ENCODE results near the gene GAB2.
"Not testable (repeated sequence)": the region's sequence is repeated elsewhere in the genome, so short reads cannot be mapped to it uniquely, and the experiment has no call there.

The GAB2 gene

DNA sequence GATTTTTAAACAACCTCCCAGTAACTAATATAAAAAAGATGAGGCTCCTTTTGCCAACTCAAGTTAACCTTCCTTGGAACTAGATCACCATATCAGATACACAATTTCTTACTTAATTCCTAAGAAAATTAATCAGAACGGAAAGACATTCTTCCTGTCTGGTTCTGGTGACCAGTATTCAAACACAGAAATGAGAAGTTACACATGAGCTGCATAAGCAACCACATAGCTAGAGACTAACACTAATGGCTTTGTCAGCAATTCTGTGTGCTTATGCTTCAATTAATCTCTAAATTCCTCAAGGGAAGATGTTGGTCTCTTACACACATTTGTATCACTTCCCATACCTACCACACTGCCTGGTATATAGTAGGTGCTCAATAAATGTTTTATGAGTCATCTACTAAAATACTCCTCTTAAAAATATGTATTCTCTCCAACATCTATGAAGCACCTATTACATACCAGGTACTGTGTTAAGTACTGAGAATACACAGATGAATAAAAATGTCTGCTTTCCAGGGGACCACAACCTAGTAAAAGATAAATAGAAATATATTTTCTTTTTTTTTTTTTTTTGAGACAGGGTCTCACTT is 54.5 kb downstream of the GAB2 start:
- DNase-seq: no peak

DNA sequence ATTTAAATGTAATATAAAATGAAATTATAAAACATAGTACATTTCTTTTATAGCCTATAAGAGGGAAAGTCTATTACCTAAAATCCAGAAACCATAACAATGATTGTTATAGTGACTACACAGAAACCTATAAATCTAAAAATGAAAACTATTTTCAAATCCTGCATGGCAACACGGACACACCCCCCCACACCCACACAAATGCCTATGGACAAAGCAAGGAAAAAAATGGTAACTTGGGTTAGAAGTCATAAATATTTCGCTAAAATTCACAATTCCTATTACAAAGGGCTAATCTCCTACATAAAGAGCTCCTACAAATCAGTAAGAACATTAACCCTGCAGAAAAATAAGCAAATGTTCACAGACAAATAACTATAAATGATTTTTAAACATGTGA is 56.4 kb downstream of the GAB2 start:
- no peak for DNase-seq

DNA sequence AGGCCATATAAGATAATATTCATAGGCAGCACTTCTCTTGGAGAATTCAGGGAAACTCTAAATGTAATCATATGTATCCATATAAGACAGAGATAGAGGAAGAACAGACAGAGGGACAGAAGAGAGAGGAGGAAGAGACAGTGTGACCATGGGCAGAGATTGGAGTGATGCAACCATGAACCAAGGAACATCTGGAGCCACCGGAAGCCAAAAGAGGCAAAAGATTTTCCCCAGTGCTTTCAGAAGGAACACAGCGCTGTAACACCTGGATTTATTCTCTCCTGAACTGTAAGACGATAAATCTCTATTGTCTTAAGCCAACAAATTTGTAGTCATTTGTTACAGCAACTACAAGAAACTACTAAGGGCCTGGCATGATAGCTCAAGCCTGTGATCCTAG is 57.7 kb downstream of the GAB2 start:
- DNase-seq: no peak

DNA sequence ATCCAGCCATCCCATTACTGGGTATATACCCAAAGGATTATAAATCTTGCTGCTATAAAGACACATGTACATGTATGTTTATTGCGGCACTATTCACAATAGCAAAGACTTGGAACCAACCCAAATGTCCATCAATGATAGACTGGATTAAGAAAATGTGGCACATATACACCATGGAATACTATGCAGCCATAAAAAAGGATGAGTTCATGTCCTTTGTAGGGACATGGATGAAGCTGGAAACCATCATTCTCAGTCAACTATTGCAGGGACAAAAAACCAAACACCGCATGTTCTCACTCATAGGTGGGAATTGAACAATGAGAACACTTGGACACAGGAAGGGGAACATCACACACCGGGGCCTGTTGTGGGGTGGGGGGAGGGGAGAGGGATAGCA is 59.7 kb downstream of the GAB2 start:
- DNase-seq: not testable (repeated sequence)

DNA sequence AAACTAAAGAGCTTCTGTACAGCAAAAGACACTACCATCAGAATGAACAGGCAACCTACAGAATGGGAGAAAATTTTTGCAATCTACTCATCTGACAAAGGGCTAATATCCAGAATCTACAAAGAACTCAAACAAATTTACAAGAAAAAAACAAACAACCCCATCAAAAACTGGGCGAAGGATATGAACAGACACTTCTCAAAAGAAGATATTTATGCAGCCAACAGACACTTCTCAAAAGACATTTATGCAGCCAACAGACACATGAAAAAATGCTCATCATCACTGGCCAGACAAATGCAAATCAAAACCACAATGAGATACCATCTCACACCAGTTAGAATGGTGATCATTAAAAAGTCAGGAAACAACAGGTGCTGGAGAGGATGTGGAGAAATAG is 60.2 kb downstream of the GAB2 start:
- not testable (repeated sequence) for DNase-seq

DNA sequence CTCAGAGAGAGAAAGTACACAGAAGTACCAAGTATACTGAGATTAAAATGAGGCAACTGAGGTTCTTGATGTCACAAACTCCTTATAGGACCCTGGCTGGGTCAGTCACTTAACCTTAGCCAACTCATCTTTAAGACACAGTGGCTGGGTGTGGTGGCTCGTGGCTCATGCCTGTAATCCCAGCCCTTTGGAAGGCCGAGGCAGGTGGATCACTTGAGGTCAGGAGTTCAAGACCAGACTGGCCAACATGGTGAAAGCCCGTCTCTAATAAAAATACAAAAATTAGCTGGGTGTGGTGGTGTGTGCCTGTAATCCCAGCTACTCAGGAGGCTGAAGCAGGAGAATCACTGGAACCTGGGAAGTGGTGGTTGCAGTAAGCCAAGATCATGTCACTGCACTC is 61.9 kb downstream of the GAB2 start:
- not testable (repeated sequence) for DNase-seq

DNA sequence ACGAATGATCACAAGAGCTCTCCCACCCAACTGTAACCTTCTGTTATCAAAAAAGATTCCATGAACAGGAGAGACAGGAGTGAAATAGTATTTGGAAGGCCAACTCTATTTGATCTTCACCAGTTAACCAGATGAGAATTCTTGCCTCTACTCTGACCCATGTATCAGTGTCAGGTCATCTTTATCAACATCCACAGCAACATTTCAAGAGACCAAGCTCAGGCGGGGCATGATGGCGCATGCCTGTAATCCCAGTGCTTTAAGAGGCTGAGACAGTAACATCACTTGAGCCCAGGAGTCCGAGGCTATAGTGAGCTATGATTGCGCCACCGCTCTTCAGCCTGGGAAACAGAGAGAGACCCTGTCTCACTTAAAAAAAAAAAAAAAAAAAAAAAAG is 62.3 kb downstream of the GAB2 start:
- no peak for DNase-seq

DNA sequence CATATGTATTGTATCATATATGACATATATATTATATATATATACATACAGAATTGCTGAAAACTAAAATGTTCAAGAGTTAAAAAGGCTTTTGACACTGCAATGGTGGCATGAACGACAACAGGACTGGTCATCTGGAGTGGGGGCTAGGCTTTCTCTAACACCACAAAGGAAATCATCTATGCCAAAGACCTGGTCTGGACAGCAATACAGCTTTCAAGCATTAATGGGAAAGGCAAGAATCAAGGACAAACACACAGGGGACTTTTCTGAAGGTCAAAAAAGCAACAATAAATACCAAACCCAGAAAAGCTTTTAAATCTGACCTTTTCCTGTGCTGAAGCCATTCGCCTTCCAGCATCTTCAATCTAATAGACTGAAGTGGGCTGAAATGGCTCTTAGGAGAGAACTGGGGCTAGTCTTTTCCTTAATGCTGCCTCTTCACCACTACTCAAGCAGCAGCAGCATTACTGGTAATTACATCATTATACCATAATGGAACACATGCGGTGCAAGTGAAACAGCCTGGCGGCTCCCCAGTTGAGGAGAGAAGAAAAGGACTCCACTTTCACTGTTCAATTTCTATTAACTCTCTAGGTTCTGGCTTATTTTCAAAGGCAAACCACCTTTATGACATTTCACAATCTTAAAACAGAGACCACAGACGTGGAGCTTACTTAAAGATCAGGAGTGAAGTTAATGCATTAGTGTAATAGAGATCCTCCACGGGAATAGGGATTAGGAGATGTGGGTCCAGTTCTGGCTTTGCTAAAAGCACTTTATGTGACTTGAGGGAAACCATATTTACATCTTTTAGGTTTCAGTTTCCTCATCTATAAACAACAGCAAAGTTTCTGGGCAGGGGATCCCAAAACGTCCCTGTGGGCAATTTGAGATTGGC is 63.0 kb downstream of the GAB2 start:
- peak; percentile 35 for DNase-seq

DNA sequence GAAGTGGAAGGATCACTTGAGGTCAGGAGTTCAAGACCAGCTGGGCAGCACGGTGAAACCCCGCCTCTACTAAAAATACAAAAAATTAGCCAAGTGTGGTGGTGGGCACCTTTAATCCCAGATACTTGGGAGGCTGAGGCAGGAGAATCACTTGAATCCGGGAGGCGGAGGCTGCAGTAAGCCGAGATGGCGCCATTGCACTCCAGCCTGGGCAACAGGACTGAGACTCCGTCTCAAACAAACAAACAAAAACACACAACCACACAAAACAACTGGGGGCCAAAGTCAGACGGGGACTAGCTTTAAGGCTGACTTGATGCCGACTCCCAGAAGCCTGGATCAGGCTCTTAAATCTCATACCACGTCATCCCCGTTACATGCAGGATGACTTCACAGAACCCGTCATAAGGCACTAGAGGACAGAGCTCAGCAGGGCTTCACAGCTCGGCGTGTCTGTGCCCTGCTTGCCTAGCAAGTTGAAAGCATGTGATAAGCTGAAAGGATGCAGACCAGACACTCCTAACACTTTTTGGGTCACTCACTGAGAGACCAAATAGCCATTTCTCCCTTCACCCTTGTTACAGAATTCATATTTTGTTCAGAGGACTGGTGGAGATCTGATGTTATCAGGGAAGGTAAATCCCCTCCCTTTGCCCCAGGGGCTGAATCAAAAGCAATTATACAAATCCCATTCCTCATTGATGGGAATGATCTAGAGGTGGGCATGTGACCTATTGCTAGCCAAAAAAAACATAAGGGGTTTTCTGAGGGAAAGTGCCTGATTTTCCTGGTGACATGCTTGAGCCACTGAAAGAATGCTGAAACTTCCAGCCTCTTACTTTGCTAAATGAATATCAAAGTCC is 65.4 kb downstream of the GAB2 start:
- no peak for DNase-seq

DNA sequence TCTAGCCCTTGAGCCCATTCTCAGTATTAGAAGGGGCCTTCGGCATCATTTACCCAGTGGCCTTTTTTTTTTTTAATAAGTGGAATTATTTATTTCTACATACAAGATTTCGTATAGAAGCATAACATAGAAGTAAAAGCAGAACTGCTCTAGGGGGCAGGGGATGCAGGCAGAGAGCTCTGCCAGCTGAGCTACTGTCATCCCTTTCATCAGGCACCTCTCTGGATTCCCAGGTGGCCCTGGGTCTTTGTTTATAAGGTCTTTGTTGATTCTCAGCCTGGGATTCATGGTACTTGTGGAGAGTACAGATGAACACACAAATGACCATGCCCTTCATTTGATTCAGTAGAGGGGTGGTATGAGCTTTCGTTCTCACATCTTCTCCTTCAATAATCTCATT is 66.4 kb downstream of the GAB2 start:
- no peak for DNase-seq

DNA sequence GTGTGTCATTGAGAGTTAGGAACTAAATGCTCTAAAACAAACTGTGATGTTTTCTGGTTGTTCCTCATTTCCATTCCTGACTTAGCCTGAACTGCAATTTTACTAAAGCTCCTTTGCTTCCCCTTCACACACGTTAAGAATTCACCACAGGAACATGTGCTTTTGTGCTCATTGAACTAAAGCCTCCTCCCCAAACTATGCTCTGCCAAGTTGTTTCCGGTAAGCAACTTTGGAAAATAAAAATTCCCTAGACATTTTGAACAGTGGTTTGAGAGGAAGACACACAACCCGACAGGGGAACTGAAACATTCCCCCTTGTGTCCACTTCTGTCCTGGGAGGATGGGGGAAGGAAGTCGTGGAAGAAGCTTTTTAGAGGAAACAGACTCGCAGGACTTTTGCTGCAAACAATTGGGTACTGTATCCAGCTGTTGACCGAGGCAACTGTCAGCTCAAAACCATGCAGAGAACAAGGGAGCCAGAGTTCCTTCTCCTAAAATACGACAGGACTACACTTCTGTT is 66.9 kb downstream of the GAB2 start:
- DNase-seq: peak; percentile 62

DNA sequence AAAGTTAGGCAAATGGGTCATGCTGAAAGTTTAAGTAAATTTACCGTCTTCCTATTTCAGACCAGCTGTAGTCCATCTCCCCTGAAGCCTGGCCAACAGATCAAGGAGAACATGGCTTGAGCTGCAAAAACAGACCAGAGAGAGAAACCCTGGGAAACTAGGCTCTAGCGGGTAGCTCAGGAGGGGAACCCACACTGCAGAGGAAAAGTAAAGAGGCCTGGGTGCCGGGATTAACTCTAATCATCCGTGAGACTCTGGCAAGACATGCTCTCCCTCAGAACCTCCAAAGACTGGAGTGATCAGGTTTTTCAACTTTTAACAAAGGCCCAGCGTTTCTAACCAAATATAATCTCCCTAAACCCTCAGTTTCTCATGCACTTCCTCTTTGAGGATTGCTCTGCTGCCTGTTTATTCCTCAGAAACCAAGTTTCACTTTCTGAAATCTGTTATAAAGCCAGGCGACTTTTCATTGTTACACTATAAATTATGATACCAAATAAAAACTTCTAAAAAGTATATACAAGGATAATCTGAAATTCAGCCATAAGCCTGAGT is 67.5 kb downstream of the GAB2 start:
- peak; percentile 68 for DNase-seq

DNA sequence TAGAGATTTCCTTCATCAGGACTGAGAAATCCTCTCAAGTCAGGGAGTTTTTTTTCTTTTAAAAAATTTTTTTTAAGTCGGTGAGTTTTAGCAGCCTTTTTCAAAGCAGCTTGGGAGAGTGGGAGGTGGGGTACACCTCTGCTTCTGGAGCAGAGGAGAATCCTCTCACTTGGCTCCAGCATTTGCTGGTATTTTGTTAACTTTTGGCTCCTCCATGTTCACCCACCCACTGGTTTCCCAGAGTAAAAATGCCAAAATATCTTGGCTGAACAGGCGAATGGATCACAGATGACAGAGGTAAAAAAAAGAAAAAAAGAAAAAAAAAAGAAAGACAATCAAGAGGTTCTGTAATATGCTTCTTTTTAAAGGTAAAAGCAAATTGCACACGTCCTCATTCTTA is 68.0 kb downstream of the GAB2 start:
- DNase-seq: peak; percentile 52

DNA sequence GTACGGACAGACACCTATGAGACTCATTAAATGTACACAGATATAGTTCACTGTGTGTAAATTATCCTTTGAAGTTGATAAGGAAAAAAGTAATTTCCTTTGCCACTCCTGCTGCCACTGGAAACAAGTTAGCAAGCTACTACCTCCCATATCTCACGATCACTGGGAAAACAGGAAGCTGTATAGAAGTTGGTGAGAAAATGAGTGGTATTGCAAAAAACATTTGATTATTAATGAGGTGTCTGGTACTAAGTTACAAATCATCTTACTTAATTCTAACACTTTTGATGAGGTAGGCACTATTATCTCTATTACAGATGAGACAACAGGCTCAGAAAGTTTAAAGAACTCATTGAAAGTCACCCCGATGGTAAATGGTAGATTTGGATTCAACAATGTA is 68.5 kb downstream of the GAB2 start:
- DNase-seq: no peak

DNA sequence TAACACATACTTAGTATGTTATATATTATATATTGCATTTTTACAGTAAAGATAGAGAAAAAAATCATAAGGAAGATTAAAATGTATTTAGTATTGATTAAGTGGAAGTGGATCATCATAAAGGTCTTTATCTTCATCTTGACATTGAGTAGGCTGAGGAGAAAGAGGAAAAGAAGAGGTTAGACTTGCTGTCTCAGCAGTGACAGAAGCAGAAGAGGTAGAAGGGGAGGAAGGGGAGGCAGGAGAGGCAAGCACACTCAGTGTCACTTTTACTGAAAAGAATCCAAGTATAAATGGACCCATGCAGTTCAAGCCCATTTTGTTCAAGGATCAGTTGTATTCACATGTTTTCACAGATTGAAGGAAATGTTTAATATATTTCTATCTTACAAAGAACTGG is 69.7 kb downstream of the GAB2 start:
- no peak for DNase-seq

DNA sequence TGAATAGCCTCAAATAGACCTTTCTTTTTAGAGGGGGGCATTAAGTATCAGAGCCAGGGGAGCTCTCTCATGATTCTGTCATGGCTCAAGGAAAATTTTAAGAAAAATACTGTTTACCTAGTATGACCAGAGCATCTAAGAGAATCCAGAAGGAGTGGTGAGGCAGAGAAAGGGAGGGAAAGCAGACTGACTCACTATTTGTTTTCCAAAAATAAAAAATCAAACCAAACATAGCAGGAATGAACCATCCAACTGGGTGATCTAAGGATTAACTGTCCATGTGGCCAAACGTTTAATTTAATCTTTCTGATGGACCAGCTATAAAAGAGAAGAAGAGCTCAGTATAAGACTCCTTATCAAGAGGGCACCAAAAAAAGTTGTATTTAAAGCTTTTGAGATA is 70.8 kb downstream of the GAB2 start:
- no peak for DNase-seq

DNA sequence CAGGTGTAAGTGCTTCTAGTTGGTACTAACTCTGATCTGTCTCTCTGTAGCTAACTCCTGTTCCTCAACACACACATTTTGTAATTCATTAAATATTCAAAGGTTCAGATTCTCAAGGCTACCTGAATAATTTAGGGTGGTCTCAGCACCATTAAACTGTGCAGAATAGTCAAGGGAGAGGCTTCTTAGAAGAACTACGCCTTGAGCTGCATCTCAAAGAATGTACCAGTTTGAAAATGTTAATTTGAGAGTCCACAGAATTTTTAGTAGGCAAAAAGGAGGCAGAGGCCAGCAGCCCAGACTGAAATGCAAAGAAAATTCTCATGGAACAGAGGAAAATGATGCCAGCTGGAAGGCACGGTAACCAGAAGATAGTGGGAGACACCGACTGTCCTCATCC is 72.2 kb downstream of the GAB2 start:
- no peak for DNase-seq

DNA sequence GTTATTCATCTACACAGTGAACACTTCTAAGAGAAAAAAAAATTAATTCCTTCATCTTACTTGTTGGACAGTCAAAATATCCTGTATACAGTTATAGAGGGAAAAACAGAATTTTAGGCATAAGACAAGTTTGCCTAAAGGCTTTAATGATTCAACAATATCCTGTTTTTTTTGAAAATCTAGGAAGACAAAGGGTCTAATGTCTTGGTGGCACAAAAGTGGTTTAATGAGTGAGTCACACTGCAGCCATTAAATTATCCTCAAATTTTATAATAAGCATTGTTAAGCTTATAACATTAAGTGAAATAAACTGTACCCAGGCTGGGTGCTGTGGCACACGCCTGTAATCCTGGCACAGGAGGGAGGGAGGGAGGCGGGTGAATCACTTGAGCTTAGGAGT is 72.9 kb downstream of the GAB2 start:
- no peak for DNase-seq

DNA sequence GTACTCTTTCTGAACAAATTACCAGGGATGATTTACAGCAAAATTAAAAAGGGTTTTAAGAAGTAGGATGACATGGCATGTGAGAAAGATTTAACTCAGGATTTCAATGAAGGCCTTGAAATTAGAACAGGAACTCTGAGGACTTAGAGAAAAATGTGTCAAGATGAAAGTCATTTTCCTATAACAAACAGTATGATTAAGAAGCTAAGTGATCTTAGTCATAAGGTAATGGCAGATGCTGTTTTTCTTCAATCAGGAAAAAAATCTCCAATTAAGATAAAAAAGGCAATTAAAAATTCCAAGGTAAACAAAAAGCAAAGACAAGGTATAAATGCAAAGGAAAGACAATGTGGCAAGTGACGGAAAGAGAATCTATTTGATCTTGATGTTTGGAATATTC is 73.5 kb downstream of the GAB2 start:
- DNase-seq: no peak

DNA sequence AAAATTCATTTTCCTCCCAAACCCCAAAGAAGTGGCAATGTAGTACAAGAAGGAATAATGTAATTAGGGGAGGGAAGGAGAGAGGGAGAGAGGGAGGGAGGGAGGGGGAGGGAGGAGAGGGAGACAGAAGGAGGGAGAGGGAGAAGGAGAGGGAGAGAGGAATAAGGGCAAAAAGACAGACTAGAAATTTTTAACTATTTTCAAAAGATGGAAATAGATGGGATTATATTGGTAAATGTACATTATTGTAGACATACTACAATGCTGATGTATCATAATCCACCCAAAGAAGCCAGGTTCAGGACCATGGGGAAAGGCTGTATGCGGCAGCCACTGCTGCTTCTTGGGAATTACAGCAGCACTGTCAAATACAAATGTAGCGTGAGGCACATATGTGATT is 74.3 kb downstream of the GAB2 start:
- no peak for DNase-seq

DNA sequence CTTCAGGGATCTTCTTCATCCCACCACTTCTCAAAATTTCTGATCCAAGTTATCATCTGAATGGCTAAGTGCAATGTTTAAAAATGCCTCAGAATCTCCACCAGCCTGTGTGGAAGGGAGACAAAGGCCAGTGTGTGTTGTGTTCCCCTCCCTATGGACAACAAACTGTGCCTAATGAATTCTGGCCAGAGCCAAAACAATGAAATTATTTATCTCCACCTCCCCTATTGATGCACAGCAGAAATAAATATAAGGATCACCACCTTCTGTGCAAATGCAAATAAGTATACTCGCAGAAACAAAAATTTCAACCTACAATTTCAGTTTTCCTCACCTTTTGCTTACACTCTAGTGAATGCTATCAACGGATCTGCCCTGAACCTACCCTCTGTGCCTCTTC is 75.8 kb downstream of the GAB2 start:
- DNase-seq: no peak

DNA sequence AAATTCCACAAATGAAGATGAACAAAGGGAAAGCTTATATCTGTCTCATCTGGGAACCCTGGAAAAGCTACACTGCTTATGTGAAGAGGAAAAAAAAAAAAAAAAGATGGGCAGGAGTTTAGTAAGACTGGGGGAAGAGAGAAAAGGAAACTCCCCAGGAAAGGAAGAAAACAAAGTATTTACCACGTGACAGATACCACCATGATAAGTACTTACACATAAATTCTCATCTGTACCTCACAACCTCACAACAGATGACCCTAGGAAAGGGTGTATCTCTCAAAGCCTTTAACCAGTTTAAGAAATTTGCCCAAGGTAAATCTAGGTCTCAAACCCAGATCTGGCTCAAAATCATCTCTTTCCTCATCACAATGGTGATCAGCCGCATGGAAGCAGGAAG is 77.1 kb downstream of the GAB2 start:
- DNase-seq: no peak

DNA sequence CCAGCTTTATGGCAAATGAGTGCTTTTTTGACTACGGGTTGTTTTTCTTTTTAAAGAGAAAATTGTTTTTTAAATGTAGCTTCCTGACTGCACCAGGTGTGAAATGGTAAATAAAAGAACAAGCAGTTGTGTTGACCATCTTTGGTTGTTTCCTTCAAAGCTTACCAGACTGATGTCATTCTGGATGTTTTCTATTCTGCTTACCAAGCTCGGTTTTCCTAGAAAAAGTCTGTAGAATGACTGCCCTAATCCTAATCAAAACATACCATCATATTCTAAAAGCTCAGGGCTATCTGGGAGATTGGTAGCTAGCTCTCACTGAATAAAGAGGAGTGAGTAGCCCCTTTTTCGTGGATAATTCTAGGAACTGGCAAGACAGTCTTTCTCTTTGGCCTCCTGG is 77.7 kb downstream of the GAB2 start:
- no peak for DNase-seq

Data from right hindlimb (tissue), 1 donor.